Measurements from ENCODE around the gene NDST1. TPM values are rescaled to one million over a fixed set of nuclear protein-coding genes. Genes with fewer than 3 reads are reported as not detected.

Gene NDST1
- total and polyA plus RNA-seq, 2 of the 8 experiments (the other 6 are each of a cell fraction or from before 2014, with no cell fraction given) = 27.0 to 72.0 TPM

DNA sequence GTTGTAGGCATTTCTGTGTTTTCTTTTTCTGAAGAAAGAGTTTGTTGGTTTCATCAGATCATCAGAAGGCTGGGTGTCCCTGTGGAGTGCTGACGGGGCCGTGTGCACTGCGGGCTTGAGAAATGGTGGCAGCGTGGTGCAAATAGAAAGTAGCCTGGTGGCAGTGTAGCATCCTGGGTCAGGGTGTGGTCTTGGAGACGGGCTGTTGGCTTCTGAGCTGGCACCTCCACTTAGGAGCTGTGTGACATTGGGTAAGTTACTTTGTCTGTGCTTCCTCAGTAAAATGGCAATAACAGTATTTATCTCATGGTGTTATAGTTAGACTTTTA is 10.0 kb upstream of the NDST1 start:
- H3K9ac ChIP-seq (replicated peaks in 1 of 4; ENCODE audit: extremely low read depth in 1 of 4, low read depth in 3 of 4, low read length in 3 of 4) = peak overlapping the region in 1 of 4 experiments; percentile 8; a peak in 2 of 7 replicates
- H3K79me1 ChIP-seq (ENCODE audit: low read depth, low read length) = peaks cover 24% of the 10 kb centered on the region
- 95% methylated on average over 5 of the region's 5 CpGs; no CpG with 5 or more reads in 1 of the 2 experiments for WGBS, 2 experiments (ENCODE audit: extremely low coverage in 1 of 2, insufficient coverage in 1 of 2, insufficient read length in 1 of 2, insufficient replicate concordance in 2 of 2, low coverage in 1 of 2, low lambda C conversion rate in 2 of 2, missing lambda C conversion rate in 1 of 2)
- peaks cover 21 to 28% (median 24%) of the 10 kb centered on the region in 4 experiments for H3K4me1 ChIP-seq (replicated peaks in 1 of 4; ENCODE audit: control insufficient read depth in 3 of 4, insufficient read depth in 4 of 4, low read length in 3 of 4)
- H3K14ac ChIP-seq (ENCODE audit: insufficient read length) = no peak overlapping the region
- no peak overlapping the region; the same call in 1 of the 2 replicates for H2BK15ac ChIP-seq (ENCODE audit: low read length)
- H3K18ac ChIP-seq (ENCODE audit: extremely low read depth, low read length) = 0 out of 2 replicates have a peak overlapping the region, but pooled peaks have one; percentile 15
- peaks cover 13 to 82% of the 10 kb centered on the region in 2 experiments; a peak in 3 of 4 replicates for H3K79me2 ChIP-seq (ENCODE audit: control insufficient read depth in 1 of 2, insufficient read depth in 2 of 2, low read length in 2 of 2)
- no peaks in the 10 kb centered on the region for H3K27me3 ChIP-seq (replicated peaks in 1 of 4; ENCODE audit: control insufficient read depth in 3 of 4, extremely low read depth in 1 of 4, insufficient read depth in 3 of 4, low read length in 3 of 4)
- no peak overlapping the region for H2BK120ac ChIP-seq (replicated peaks; ENCODE audit: low read depth, low read length)
- H3K4me2 ChIP-seq (ENCODE audit: insufficient read depth in 1 of 2, low read depth in 2 of 2, low read length in 2 of 2) = peak overlapping the region; percentile 51 to 65; a peak in 3 of 4 replicates
- H4K91ac ChIP-seq (replicated peaks; ENCODE audit: insufficient read length, low read length) = peak overlapping the region; percentile 20
- no peak overlapping the region for H3K23ac ChIP-seq (ENCODE audit: insufficient read length)
- H3K9me3 ChIP-seq (ENCODE audit: insufficient read depth in 2 of 2, low read depth in 1 of 2, low read length in 1 of 2) = no peaks in the 10 kb centered on the region
- H3K4ac ChIP-seq (replicated peaks; ENCODE audit: insufficient read length, low read depth, low read length) = no peak overlapping the region
- H3K56ac ChIP-seq (replicated peaks; ENCODE audit: insufficient read length, low read depth, low read length) = no peak overlapping the region
- H2BK20ac ChIP-seq (ENCODE audit: low read length) = no peak overlapping the region
- ChIA-PET CTCF (ENCODE audit: partially characterized antibody) (interaction anchor here (0.8 to 32.0 kb wide), 8 partner anchors 5 to 63 kb away, joined by 3 to 571 read pairs (median 11); partner anchors contain the start of gene NDST1), POLR2A (ENCODE audit: partially characterized antibody) (interaction anchor here (1.0 to 9.3 kb wide), 13 partner anchors 9 to 56 kb away, joined by 3 to 122 read pairs (median 7); partner anchors contain the start of genes NDST1 and RPS14)
- no peaks in the 10 kb centered on the region; the same call in 1 of the 2 replicates for H3K23me2 ChIP-seq (ENCODE audit: low read depth, low read length)
- peak overlapping the region; percentile 30 for H4K5ac ChIP-seq (ENCODE audit: insufficient read length, low read depth, low read length)
- H3K4me3 ChIP-seq (ENCODE audit: extremely low read depth in 1 of 4, insufficient read depth in 2 of 4, low read depth in 3 of 4, low read length in 4 of 4) = 0 out of 8 replicates have a peak overlapping the region, but pooled peaks of 1 of the 4 experiments have one; percentile 7
- H2BK5ac ChIP-seq (ENCODE audit: low read depth, low read length) = 0 out of 2 replicates have a peak overlapping the region, but pooled peaks have one; percentile 71
- peak overlapping the region; percentile 78; the same call in 1 of the 2 replicates for H2BK12ac ChIP-seq (ENCODE audit: low read depth, low read length)
- DNase-seq (ENCODE audit: low read depth in 1 of 2, low spot score in 2 of 2) (no peak), FAIRE-seq (no peak)
- H3K27ac ChIP-seq (ENCODE audit: low read depth, low read length) = peak overlapping the region; percentile 25; the same call in 1 of the 2 replicates
- H2AK5ac ChIP-seq (ENCODE audit: low read depth, low read length) = peak overlapping the region; percentile 24; the same call in 1 of the 2 replicates
- H4K20me1 ChIP-seq (replicated peaks in 1 of 2; ENCODE audit: control insufficient read depth in 1 of 2, insufficient read depth in 2 of 2, low read length in 2 of 2) = peaks cover 3 to 14% of the 10 kb centered on the region in 2 experiments
- H3K36me3 ChIP-seq (ENCODE audit: control insufficient read depth in 2 of 4, insufficient read depth in 4 of 4, low read length in 3 of 4) = no peaks in the 10 kb centered on the region
- H2AFZ ChIP-seq (ENCODE audit: low read length) = no peak overlapping the region
- H4K8ac ChIP-seq (ENCODE audit: extremely low read depth, insufficient read depth, low read length) = no peak overlapping the region
- no peak for TF ChIP-seq SAP30 (IDR thresholded peaks at IDR 0.05; ENCODE audit: insufficient read depth, insufficient replicate concordance, low read length)
- TF ChIP-seq MAFK (IDR thresholded peaks at IDR 0.05; ENCODE audit: low read depth, low read length) = no peak
- TF ChIP-seq BCL11A (IDR thresholded peaks at IDR 0.05; ENCODE audit: low read depth in 2 of 2, low read length in 2 of 2) = no peak
- TF ChIP-seq FOSL1 (IDR thresholded peaks at IDR 0.05; ENCODE audit: insufficient read depth, low read depth, low read length) = no peak
- no peak for TF ChIP-seq RBBP5 (IDR thresholded peaks at IDR 0.05; ENCODE audit: borderline replicate concordance, low read depth, low read length)
- no peak for TF ChIP-seq CBX5 (IDR thresholded peaks at IDR 0.05; ENCODE audit: low read depth, low read length)
- no peak for TF ChIP-seq MAX (IDR thresholded peaks at IDR 0.05)
- no peak for TF ChIP-seq SIN3A (conservative IDR thresholded peaks at IDR 0.05 in 1 of 2, IDR thresholded peaks at IDR 0.05 in 1 of 2; ENCODE audit: low read depth in 1 of 2, low read length in 2 of 2)
- no peak for TF ChIP-seq CREB1 (IDR thresholded peaks at IDR 0.05)
- no peak for TF ChIP-seq SP1 (IDR thresholded peaks at IDR 0.05; ENCODE audit: low read depth, low read length)
- no peak for TF ChIP-seq SUZ12 (IDR thresholded peaks at IDR 0.05; ENCODE audit: low read length)
- no peak for TF ChIP-seq TBP (IDR thresholded peaks at IDR 0.05; ENCODE audit: low read depth, low read length)
- no peak for TF ChIP-seq GTF2F1 (IDR thresholded peaks at IDR 0.05; ENCODE audit: borderline replicate concordance, low read depth, low read length)
